AG09309 (cell line): ENCODE measurements around the gene EPB41L4B.
"Not testable (repeated sequence)": the region's sequence is repeated elsewhere in the genome, so short reads cannot be mapped to it uniquely, and the experiment has no call there.

Experiments used
- DNase-seq: peaks from one replicate; pipeline ENCODE4 v3.0.0-alpha.2; 2010; ENCODE audit warnings: low read depth
- H3K4me3 ChIP-seq: 2 replicates; pipeline ENCODE4 v1.5.1; 2011; ENCODE audit warnings: mild to moderate bottlenecking, low read depth, low read length, moderate library complexity; ENCODE audit not compliant: control insufficient read depth
- CTCF ChIP-seq: IDR thresholded peaks from 2 replicates; pipeline ENCODE4 v1.5.1; 2011; ENCODE audit warnings: mild to moderate bottlenecking, low read depth, low read length, inconsistent platforms; ENCODE audit not compliant: insufficient read depth, control insufficient read depth; ENCODE audit errors: missing control alignments

The EPB41L4B gene

DNA sequence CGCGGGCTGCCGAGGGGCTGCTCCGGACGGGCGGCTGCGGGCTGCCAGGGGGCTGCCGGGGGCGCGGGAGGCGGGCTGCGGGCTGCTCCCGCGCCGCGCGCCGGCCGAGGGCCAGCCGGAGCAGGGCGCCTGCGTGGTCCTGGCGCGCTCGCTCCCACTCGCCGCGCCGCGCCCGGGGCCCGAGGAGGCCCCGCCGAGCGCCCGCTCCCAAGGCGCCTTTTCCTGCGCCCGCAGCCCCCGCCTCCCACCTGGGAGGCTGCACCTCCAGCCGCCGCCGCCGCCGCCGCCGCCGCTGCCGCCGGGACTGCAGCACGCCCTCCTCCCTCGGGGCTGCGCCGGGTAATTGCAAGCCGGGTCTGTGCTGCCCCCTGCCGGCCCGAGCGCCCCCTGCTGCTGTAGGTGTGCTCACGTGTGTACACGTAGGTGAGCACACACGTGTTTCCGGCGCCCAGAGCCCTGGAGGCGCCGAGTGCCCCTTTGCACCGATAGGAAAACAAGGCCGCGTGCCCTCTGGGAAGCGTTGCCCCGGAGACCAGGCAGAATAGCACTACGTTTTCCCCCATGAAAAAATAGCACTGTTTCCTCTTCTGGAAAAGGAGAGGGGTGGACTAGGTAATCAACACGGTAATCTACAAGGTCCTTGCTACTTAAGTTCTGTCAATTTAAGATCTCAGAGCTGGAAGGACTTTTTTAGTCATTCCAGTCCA is at the start of gene EPB41L4B:
TSS of gene EPB41L4B (minus strand) at position 318 of the 707 bp plus-strand sequence. CDS start 613 bp downstream, outside the sequence.
- TF ChIP-seq CTCF = peak; percentile 89
- DNase-seq = peak; percentile 37
- peak within 1 kb of the TSS; percentile 28 for H3K4me3 ChIP-seq

DNA sequence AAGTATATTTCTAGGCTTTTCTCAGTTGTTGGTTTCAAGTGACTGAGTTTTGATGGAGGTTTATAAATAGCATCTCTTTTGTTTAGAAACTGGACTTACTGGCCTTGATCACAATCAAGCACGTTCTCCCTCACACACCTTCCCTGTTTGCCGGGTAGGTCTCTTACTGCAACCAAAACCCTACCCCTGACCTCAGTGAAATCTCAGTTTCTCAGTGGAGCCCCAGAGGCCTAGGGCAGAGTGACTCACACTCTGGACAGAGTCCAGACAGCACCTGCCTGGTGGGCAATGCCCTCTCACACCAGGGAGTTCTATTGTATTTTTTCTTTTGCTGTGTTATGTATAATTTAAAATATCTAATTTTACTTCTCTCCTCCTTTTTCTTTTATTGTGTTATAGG is 48.4 kb upstream of the EPB41L4B start:
- no peak for DNase-seq
- no peak overlapping the region for H3K4me3 ChIP-seq
- no peak for TF ChIP-seq CTCF

- no peak overlapping the region for H3K4me3 ChIP-seq
- TF ChIP-seq CTCF = no peak
- no peak for DNase-seq
Observed at GRCh38 chr9:109360771-109361170, 39.9 kb upstream of the EPB41L4B start.

GRCh38 chr9:109358968-109359603 is 38.2 kb upstream of the EPB41L4B start:
- not testable (repeated sequence) for DNase-seq, H3K4me3 ChIP-seq

DNA sequence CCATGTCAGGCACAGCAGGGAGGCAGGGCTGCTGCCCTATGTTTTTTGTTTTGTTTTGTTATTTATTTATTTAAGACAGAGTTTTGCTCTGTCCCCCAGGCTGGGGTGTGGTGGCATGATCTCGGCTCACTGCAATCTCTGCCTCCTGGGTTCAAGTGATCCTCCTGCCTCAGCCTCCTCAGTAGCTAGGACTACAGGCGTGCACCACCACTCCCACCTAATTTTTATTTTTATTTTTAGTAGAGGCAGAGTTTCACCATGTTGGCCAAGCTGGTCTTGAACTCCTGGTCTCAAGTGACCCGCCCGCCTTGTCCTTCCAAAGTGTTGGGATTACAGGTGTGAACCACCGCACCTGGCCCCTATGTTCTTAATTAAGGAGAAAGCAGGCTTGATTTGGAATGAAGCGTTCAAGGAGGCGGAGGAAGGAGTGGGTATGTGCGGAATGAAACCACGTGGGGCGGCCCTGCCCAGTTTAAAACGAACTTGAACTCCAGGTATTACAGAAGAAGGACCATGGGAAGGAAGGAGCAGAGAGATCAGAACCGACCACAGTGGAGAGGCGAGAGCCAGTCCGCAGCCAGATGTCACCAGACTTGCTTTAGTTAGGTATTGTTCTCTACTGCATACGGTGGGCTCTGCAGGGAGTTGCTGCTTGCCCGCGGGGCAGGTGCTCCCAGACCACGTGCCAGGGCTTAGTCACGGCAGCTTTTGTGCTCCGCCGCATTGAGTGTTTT is 34.9 kb upstream of the EPB41L4B start:
- no peak overlapping the region for H3K4me3 ChIP-seq
- no peak for TF ChIP-seq CTCF
- DNase-seq = no peak

- no peak for TF ChIP-seq CTCF
- H3K4me3 ChIP-seq = no peak overlapping the region
- no peak for DNase-seq
Observed at GRCh38 chr9:109354190-109354589, 33.3 kb upstream of the EPB41L4B start.

DNA sequence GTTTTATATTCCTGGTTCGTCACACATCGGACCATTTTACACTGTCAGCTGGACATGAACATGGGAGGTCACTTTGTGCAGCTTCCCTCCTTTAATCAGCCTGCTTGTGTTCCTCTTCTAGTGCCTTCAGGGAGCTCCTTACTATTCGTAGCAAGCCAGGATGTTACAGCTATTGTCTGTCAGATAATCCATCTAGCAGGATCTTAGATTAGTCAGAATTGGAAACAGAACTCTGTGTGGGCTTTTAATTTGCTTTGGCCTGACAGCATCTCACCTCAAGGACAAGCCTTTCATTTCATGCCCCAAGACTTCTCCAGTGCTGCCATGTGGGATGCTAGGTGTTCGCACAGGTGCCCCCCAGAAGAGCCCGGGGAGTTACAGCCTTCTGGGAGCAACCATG is 30.2 kb upstream of the EPB41L4B start:
- no peak for TF ChIP-seq CTCF
- no peak overlapping the region for H3K4me3 ChIP-seq
- DNase-seq = no peak
